Endothelial cell of umbilical vein (primary cell): Measurements from ENCODE around the gene DLEC1. TPM values are rescaled to one million over a fixed set of nuclear protein-coding genes. Genes with fewer than 3 reads are reported as not detected.

Experiments
- BruUV-seq: library from RNA; stranded (reverse); fragments of 400-500 nt; replicated peaks from 2 replicates; lab custom pipeline; 2021; lab: Mats Ljungman, UMichigan
- CTCF ChIA-PET: fragments of 300-600, 350-600 bp; sonication (Branson Sonifier 250); formaldehyde crosslinking; loops from one replicate; lab custom pipeline; 2021; ENCODE audit warnings: antibody characterized with exemption, inconsistent platforms; lab: Charles Lee
- POLR2A ChIA-PET: fragments of 300-600, 350-600 bp; sonication (Branson Sonifier 250); formaldehyde crosslinking; loops from one replicate; lab custom pipeline; 2021; ENCODE audit warnings: antibody characterized with exemption, inconsistent platforms; lab: Charles Lee
- DNase-seq: peaks from one replicate; pipeline ENCODE4 v3.0.0-alpha.2; 2011; ENCODE audit warnings: low read depth, low spot score
- FAIRE-seq: peaks from 2 replicates; lab custom pipeline; 2011; peaks lifted over from hg19 to GRCh38; lab: Jason Lieb, UNC
- H2AFZ ChIP-seq: 2 replicates; pipeline ENCODE4 v1.6.0; 2012; ENCODE audit warnings: low read depth, low read length, control low read depth, inconsistent platforms
- H3K27ac ChIP-seq: 2 replicates; pipeline ENCODE4 v1.5.1; 2011; ENCODE audit warnings: low read depth, mild to moderate bottlenecking, control low read depth, low read length, moderate library complexity; ENCODE audit not compliant: insufficient read depth
- H3K27me3 ChIP-seq, 2 experiments: 2 replicates each; pipeline versions ENCODE4 v1.6.0 to v1.6.1; 2011; ENCODE audit warnings: low read length in 2 of 2, mixed read lengths in 1 of 2; ENCODE audit not compliant: control insufficient read depth in 2 of 2, insufficient read depth in 2 of 2
- H3K36me3 ChIP-seq, 2 experiments: 2 replicates in 1 of 2; 3 replicates in 1 of 2; pipeline ENCODE4 v1.5.1; 2011; ENCODE audit warnings: low read length in 2 of 2, mild to moderate bottlenecking in 1 of 2, moderate library complexity in 1 of 2; ENCODE audit not compliant: control insufficient read depth in 2 of 2, insufficient read depth in 2 of 2; ENCODE audit errors: extremely low read depth in 1 of 2
- H3K4me1 ChIP-seq: 3 replicates; pipeline ENCODE4 v1.5.1; 2011; ENCODE audit warnings: mild to moderate bottlenecking, low read length; ENCODE audit not compliant: control insufficient read depth, insufficient read depth; ENCODE audit errors: extremely low read depth
- H3K4me2 ChIP-seq: 2 replicates; pipeline ENCODE4 v1.6.1; 2011; ENCODE audit warnings: low read length, control low read depth, mixed read lengths; ENCODE audit not compliant: insufficient read depth
- H3K4me3 ChIP-seq, 3 experiments: fragments of 200-600 bp in 1 of 3; sonication (generic), shearing (Covaris generic) in 1 of 3; replicated peaks in 1 of 3; 2 replicates each; pipeline ENCODE4 v1.5.1; 2011 to 2016; ENCODE audit warnings: control low read depth in 3 of 3, low read length in 3 of 3, mild to moderate bottlenecking in 2 of 3, inconsistent platforms in 1 of 3, low read depth in 1 of 3, moderate library complexity in 1 of 3; ENCODE audit not compliant: insufficient read depth in 1 of 3
- H3K79me2 ChIP-seq: 2 replicates; pipeline ENCODE4 v1.6.0; 2012; ENCODE audit warnings: low read length, inconsistent platforms; ENCODE audit not compliant: control insufficient read depth, insufficient read depth
- H3K9ac ChIP-seq: replicated peaks from 2 replicates; pipeline ENCODE3; 2011; ENCODE audit warnings: low read length, control low read depth; ENCODE audit not compliant: insufficient read depth; ENCODE audit errors: extremely low read depth
- H3K9me1 ChIP-seq: replicated peaks from 3 replicates; pipeline ENCODE4 v1.6.0; 2011; ENCODE audit warnings: mild to moderate bottlenecking, low read length; ENCODE audit not compliant: control insufficient read depth, insufficient read depth; ENCODE audit errors: extremely low read depth
- H3K9me3 ChIP-seq: replicated peaks from 2 replicates; pipeline ENCODE4 v1.5.1; 2012; ENCODE audit warnings: low read length, inconsistent platforms; ENCODE audit not compliant: control insufficient read depth, insufficient read depth
- H4K20me1 ChIP-seq: replicated peaks from 2 replicates; pipeline ENCODE3; 2011; ENCODE audit warnings: mild to moderate bottlenecking, low read length; ENCODE audit not compliant: control insufficient read depth, insufficient read depth; ENCODE audit errors: extremely low read depth
- CTCF ChIP-seq, 2 donors: IDR thresholded peaks; 1 replicate in 1 of 2; 2 replicates in 1 of 2; pipeline ENCODE4 v1.5.1; 2011; ENCODE audit warnings: low read length in 2 of 2, mild to moderate bottlenecking in 2 of 2, moderate library complexity in 2 of 2, control low read depth in 1 of 2, inconsistent platforms in 1 of 2, low read depth in 1 of 2; ENCODE audit not compliant: insufficient read depth in 1 of 2; ENCODE audit errors: extremely low read depth in 1 of 2
- EZH2 ChIP-seq: IDR thresholded peaks from 2 replicates; pipeline ENCODE4 v1.6.1; 2012; ENCODE audit warnings: borderline replicate concordance, low read depth, mild to moderate bottlenecking, moderate library complexity, low read length, inconsistent platforms; ENCODE audit not compliant: severe bottlenecking
- FOS ChIP-seq: IDR thresholded peaks from 2 replicates; pipeline ENCODE4 v1.6.1; 2011; ENCODE audit warnings: mild to moderate bottlenecking, low read length, moderate library complexity, borderline replicate concordance; ENCODE audit not compliant: insufficient read depth
- GATA2 ChIP-seq: IDR thresholded peaks from 2 replicates; pipeline ENCODE4 v1.7.0; 2011; ENCODE audit warnings: low read depth, mild to moderate bottlenecking, moderate library complexity, mixed read lengths, low read length; ENCODE audit not compliant: insufficient read length, insufficient read depth
- JUN ChIP-seq: IDR thresholded peaks from 2 replicates; pipeline ENCODE4 v1.6.1; 2011; ENCODE audit warnings: borderline replicate concordance, low read depth; ENCODE audit not compliant: insufficient read length, insufficient read depth
- MAX ChIP-seq: IDR thresholded peaks from 2 replicates; pipeline ENCODE4 v1.6.1; 2011; ENCODE audit not compliant: insufficient read depth, insufficient read length
- MYC ChIP-seq: IDR thresholded peaks from one replicate; pipeline ENCODE4 v1.6.1; 2011; ENCODE audit warnings: mild to moderate bottlenecking, low read depth, low read length
- POLR2A ChIP-seq: IDR thresholded peaks from 2 replicates; pipeline ENCODE4 v1.6.1; 2012; ENCODE audit warnings: low read depth, mild to moderate bottlenecking, control low read depth, low read length
- POLR2AphosphoS5 ChIP-seq: IDR thresholded peaks from 2 replicates; pipeline ENCODE4 v1.6.1; 2012; ENCODE audit warnings: low read depth, mild to moderate bottlenecking, control low read depth, low read length, moderate library complexity; ENCODE audit not compliant: insufficient read depth
- dilution Hi-C: fragments of 300-500 bp; cut with MboI; formaldehyde crosslinking; loops from one replicate; pipeline ENCODE4 v1.15.0; 2019; ENCODE audit warnings: low sequenced_read_pairs; ENCODE audit not compliant: extremely low pct_ligation_motif_present
- intact Hi-C: fragments of 100-400 bp; cut with micrococcal nuclease; formaldehyde crosslinking; loops from one replicate; pipeline ENCODE4 v1.10.0; 2022
- polyA plus RNA-seq, 4 experiments: library from polyadenylated mRNA; depleted of rRNA in 3 of 4; stranded (reverse) in 3 of 4; unstranded in 1 of 4; fragments of >200 nt; gene quantifications; 2 replicates each; pipeline versions ENCODE4 v1.2.1 to v1.2.3, GENCODE V29; 2011 to 2012; ENCODE audit warnings: missing spikeins in 1 of 4
- total RNA-seq: library from RNA; stranded (reverse); gene quantifications from 2 replicates; pipeline ENCODE4 v1.2.3, GENCODE V29; 2021

DLEC1 gene
- total and polyA plus RNA-seq, 2 donors (not counting 3 experiments of a cell fraction or from before 2014, with no cell fraction given): not detected

GRCh38 chr3:38127611-38128302, 88.7 kb downstream of the DLEC1 start:
- DNase-seq (no peak), FAIRE-seq (no peak)
- CTCF ChIA-PET: interaction anchor here (1.0 to 1.6 kb wide), 2 partner anchors 9 to 170 kb away, joined by 4 read pairs; no protein-coding TSS in a partner anchor
- Histone ChIP-seq H4K20me1 (no peaks in the 10 kb centered on the region), H3K9me3 (no peaks in the 10 kb centered on the region), H3K36me3 (peaks cover 15 to 45% of the 10 kb centered on the region in 2 experiments), H3K27ac (no peak overlapping the region), H3K4me3 (no peak overlapping the region), H3K27me3 (no peaks in the 10 kb centered on the region), H3K79me2 (no peaks in the 10 kb centered on the region), H3K4me1 (no peaks in the 10 kb centered on the region), H2AFZ (no peak overlapping the region), H3K9me1 (no peaks in the 10 kb centered on the region), H3K4me2 (no peak overlapping the region), H3K9ac (no peak overlapping the region)
- dilution Hi-C loops: no loop called here
- no peak for TF ChIP-seq MYC
- no peak for TF ChIP-seq CTCF (IDR thresholded peaks at IDR 0.05; ENCODE audit: extremely low read depth in 1 of 2, insufficient read depth in 1 of 2, low read depth in 1 of 2, low read length in 2 of 2)
- no peak for TF ChIP-seq GATA2
- TF ChIP-seq EZH2: no peak
- no peak for TF ChIP-seq POLR2AphosphoS5
- TF ChIP-seq MAX: no peak
- no peak for TF ChIP-seq FOS
- no peak for TF ChIP-seq JUN
- no peak for TF ChIP-seq POLR2A
- POLR2A ChIA-PET: no interaction called here
- BruUV-seq: no TSS peak
- intact Hi-C loops: no loop called here
